Small intestine (tissue), 7 donors: ENCODE data around the gene MTCH1. TPM values are rescaled to one million over a fixed set of nuclear protein-coding genes. Genes with fewer than 3 reads are reported as not detected.

ENCODE experiments used
- DNase-seq, 2 donors: peaks; one replicate each; pipeline versions ENCODE4 v3.0.0 to v3.0.0-alpha.2; 2013
- FAIRE-seq: peaks from 2 replicates; lab custom pipeline; 2012; peaks lifted over from hg19 to GRCh38; lab: Jason Lieb, UNC
- H3K27ac ChIP-seq, 3 donors: one replicate each; pipeline ENCODE4 v1.5.1; 2013; ENCODE audit warnings: low read length in 2 of 3, mild to moderate bottlenecking in 2 of 3, control low read depth in 1 of 3, inconsistent platforms in 1 of 3, low read depth in 1 of 3, moderate library complexity in 1 of 3
- H3K27me3 ChIP-seq, 3 donors: one replicate each; pipeline ENCODE4 v1.6.1; 2013; ENCODE audit warnings: low read length in 3 of 3, inconsistent platforms in 1 of 3; ENCODE audit not compliant: control insufficient read depth in 3 of 3, insufficient read depth in 3 of 3
- H3K36me3 ChIP-seq, 3 donors: one replicate each; pipeline ENCODE4 v1.6.1; 2013; ENCODE audit warnings: low read length in 3 of 3, inconsistent platforms in 1 of 3, low read depth in 1 of 3, mild to moderate bottlenecking in 1 of 3, moderate library complexity in 1 of 3; ENCODE audit not compliant: control insufficient read depth in 3 of 3, insufficient read depth in 2 of 3
- H3K4me1 ChIP-seq, 3 donors: one replicate each; pipeline ENCODE4 v1.6.1; 2013; ENCODE audit warnings: low read length in 2 of 3, inconsistent platforms in 1 of 3, low read depth in 1 of 3, mild to moderate bottlenecking in 1 of 3, moderate library complexity in 1 of 3; ENCODE audit not compliant: control insufficient read depth in 3 of 3, insufficient read depth in 2 of 3
- H3K4me3 ChIP-seq, 3 donors: one replicate each; pipeline ENCODE4 v1.5.1; 2013; ENCODE audit warnings: low read length in 3 of 3, control low read depth in 1 of 3, inconsistent platforms in 1 of 3, low read depth in 1 of 3, mild to moderate bottlenecking in 1 of 3, moderate library complexity in 1 of 3
- H3K9me3 ChIP-seq, 2 donors: one replicate each; pipeline ENCODE4 v1.6.1; 2013; ENCODE audit warnings: low read depth in 1 of 2, low read length in 1 of 2; ENCODE audit not compliant: control insufficient read depth in 2 of 2, insufficient read depth in 1 of 2
- WGBS, 3 donors: extraction: QIAGEN DNeasy Blood & Tissue Kit; methylation state at CpG; one replicate each; pipeline ENCODE4 v1.1.7; 2013; 5-methylcytosine and 5-hydroxymethylcytosine counted together
- polyA plus RNA-seq, 4 donors: library from polyadenylated mRNA; stranded (reverse) in 3 of 4; unstranded in 1 of 4; fragments of 200-250 nt in 3 of 4; fragments of 120-200 nt in 1 of 4; gene quantifications; one replicate each; pipeline versions ENCODE4 v1.2.1 to v1.2.3, GENCODE V29; 2013
- donor health status: healthy with polysubstance abuse.
- donor health status: control.
- donor health status: control.
- donor health status: Bipolar disorder and iron deficiency.
- donor health status: healthy.

Gene MTCH1
- polyA plus RNA-seq, 4 donors: 122 to 134 (median 124) TPM

DNA sequence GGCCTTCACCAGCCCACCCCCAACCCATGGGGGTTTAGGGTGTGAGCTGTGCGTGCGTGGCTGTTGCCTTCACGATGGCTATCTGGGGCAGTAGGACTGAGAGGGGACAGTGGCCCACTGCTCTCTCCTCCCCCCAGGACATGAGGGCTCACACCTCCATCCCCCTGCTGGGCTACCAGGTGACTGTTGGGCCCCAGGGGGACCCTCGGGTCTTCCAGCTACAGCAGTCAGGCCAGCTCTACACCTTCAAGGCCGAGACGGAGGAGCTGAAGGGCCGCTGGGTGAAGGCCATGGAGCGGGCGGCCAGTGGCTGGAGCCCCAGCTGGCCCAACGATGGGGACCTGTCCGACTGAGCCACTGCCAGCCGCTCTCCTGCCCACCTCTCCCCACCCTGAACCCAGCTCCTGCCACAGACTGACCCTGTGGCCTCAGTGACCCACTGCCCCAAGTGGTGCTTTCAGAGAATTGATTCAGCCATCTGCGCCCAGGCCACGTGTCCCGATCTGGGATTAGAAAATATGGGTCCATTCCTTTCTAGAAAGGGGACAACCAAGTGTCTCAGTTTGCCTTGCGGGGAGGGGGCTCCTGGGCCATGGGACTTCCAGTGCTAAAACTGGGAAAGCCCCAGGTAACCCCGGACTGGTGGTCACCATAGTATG, 41.9 kb upstream of the MTCH1 start:
- Histone ChIP-seq H3K9me3 (no peaks in the 10 kb centered on the region), H3K36me3 (no peaks in the 10 kb centered on the region), H3K4me3 (no peak overlapping the region), H3K4me1 (no peaks in the 10 kb centered on the region), H3K27me3 (no peaks in the 10 kb centered on the region), H3K27ac (no peak overlapping the region)
- no peak for FAIRE-seq
- 88 to 93% (median 90%) methylated on average over 14 to 17 of the region's 17 CpGs for WGBS, 3 donors
- no peak for DNase-seq

DNA sequence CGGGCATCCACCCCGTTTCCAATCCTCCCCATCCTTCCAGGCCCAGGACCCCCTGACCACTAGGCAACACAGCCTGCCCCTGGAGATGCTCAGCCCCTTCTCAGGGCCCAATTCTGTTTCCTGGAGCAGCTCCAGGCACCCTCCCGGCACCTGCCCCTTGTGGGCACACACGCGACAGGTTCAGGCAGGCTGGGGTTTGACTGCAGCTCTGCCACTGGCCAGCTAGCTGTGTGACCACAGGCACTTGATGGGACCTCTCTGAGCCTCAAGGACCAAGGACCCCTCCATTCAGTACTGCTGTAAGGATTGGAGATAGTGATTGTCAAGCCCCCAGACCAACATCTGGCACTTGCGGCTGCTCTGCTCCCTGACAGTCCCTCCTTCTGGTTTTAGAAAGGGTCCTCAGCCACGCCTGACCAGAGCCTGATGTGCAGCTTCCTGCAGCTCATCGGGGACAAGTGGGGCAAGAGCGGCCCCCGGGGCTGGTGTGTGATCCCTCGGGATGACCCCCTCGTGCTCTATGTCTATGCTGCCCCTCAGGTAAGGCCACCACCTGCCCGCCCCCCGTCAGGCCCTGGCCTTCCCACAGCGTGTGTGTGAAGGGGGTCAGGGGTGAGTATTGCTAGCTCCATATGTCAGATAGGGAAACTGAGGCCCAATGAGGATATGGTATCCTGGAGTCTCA, 41.2 kb upstream of the MTCH1 start:
- no peaks in the 10 kb centered on the region for H3K27me3 ChIP-seq
- FAIRE-seq: no peak
- no peaks in the 10 kb centered on the region for H3K9me3 ChIP-seq
- H3K4me3 ChIP-seq: no peak overlapping the region
- no peaks in the 10 kb centered on the region for H3K4me1 ChIP-seq
- no peak overlapping the region for H3K27ac ChIP-seq
- WGBS, 3 donors: 71 to 86% (median 81%) methylated on average over 15 of the region's 15 CpGs
- DNase-seq: no peak
- H3K36me3 ChIP-seq: no peaks in the 10 kb centered on the region

DNA sequence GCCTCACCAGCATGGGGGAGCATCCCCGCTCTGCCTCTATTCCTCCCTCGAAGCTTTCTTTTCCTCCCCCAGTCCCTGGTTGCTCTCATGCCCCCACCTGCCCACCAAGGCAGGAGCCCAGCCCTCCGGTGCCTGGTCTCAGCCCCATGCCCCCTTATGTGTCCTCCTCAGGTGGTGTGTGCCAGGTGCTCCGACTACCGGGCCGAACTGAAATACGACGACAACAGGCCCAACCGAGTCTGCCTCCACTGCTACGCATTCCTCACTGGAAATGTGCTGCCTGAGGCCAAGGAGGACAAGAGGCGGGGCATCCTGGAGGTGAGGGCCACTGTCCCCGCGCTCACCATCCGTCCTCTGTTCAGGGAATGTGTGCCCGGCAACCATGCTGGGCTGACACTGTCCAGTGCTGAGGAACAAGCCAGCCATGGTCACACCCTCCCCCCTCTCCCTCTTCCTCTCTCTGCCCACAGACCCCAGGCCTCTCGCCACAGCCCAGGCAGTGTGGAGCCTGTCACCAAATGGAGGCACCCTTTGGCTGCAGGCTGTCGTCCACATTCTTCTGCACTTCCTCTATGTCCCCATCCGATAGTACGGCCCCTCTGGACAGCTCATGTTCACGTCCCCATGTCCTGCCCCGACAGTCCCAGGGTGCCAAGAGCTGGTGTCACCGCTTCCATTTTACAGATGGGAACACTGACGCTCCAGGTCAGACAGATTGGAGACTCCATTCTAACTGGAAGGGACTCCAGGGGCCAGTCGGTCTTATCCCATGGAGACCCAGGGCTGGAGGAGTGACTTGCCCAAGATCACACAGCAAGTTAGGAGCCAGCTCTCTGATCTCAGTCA, 39.8 kb upstream of the MTCH1 start:
- Histone ChIP-seq H3K4me3 (no peak overlapping the region), H3K27ac (no peak overlapping the region), H3K9me3 (no peaks in the 10 kb centered on the region), H3K4me1 (no peaks in the 10 kb centered on the region), H3K27me3 (no peaks in the 10 kb centered on the region), H3K36me3 (no peaks in the 10 kb centered on the region)
- FAIRE-seq (no peak), DNase-seq (no peak)
- 89 to 92% (median 92%) methylated on average over 24 of the region's 24 CpGs for WGBS, 3 donors

DNA sequence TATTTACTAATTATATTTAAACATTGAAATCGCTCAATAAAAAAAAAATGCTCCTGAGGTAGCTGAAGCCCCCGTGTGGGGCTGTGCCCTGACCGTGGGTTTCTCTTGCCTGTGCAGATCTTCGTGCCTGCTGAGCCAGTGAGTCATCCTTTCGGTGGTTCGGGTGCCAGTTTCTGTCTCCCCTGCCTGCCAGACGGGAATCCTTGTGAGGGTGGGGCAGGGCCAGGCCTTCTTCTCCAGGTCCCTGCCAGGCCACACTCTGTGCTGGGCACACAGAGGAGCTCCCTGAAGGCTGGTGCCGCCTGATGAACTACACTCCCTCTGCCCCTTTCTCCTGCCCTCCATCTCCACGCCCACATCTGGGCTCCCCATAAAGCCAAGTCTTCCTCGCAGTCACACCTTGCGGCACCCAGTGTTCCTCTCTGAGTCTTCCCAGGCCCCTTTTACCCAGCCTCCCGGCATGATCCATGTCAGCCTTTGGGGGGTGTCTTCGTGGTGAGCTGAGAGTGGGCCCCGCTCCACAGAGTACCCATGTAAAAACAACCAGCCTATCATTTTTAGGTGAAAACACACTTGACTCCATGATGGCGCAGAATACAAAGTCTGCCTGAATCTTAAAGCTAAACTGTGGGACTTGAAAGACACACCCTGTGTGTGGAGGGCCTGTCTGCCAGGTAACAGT, 38.8 kb upstream of the MTCH1 start:
- FAIRE-seq (no peak), DNase-seq (peak in 1 of 2 donors; percentile 60)
- H3K27ac ChIP-seq: no peak overlapping the region
- no peaks in the 10 kb centered on the region for H3K36me3 ChIP-seq
- no peak overlapping the region for H3K4me3 ChIP-seq
- 51 to 70% (median 55%) methylated on average over 15 of the region's 15 CpGs for WGBS, 3 donors
- no peaks in the 10 kb centered on the region for H3K9me3 ChIP-seq
- no peaks in the 10 kb centered on the region for H3K4me1 ChIP-seq
- no peaks in the 10 kb centered on the region for H3K27me3 ChIP-seq

DNA sequence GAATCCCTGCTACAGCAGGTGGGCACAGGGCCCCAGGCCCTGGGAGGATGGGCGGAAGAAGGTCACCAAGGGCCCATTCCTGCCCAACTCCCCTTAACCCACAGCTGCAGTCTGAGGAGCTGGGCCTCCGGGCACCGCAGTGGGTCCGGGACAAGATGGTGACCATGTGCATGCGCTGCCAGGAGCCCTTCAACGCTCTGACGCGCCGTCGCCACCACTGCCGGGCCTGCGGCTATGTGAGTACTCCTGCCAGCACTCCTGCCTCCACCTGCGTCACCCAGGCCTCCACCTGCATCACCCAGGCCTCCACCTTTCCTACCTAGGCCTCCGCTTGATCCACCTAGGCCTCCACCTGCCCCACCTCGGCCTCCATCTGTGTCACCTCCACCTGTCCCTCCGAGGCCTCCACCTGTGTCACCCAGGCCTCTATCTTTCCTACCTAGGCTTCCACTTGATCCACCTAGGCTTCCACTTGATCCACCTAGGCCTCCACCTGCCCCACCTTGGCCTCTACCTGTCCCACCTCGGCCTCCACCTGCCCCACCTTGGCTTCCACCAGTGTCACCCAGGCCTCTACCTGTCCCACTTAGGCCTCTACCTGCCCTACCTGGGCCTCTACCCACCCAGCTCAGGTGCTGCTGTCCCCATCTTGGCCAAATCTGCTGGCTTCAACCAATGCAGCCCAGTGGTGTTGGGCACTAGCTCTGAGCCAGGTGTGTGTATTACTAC, 36.3 kb upstream of the MTCH1 start:
- H3K4me1 ChIP-seq: no peaks in the 10 kb centered on the region
- no peak for DNase-seq
- H3K9me3 ChIP-seq: no peaks in the 10 kb centered on the region
- H3K27me3 ChIP-seq: no peaks in the 10 kb centered on the region
- no peak for FAIRE-seq
- no peak overlapping the region for H3K27ac ChIP-seq
- WGBS, 3 donors: 95 to 98% (median 97%) methylated on average over 15 to 17 of the region's 17 CpGs
- H3K4me3 ChIP-seq: no peak overlapping the region
- H3K36me3 ChIP-seq: peaks cover 0 to 6% (median 0%) of the 10 kb centered on the region in 3 donors

DNA sequence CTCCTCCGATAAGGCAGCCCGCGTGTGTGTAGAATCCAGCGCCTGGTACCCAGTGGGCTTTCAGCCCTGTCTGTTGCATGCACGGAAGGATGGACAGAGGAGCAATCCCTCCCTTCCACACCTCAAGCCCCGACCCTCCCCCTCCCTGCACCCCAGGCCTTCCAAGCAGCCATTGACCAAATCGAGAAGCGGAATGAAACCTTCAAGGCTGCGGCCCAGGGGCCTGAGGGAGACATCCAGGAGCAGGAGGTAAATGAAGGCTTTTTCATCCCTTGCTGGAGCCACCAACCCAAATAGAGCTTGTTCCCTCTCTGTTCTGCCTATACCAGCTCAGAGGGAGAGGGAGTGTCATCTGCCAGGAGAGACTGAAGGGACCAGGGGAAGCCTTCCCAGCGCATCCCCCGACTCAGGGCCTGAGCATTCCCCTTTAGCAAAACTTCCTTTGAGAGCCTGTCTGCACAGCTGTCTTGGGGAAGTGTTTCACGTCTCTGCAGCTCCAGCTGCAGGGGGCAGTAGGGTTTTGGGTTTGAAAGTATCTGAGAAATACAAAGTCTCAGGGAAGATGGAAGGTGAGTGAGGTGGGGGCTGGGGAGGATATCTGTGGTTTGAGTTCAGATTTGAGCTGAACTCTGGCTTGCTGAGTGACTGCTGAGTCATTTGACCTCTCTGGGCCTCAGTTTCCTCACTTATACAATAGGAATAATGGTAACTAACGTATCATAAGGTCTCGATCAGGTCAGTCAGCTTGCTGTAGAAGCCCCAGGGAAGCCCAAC, 35.5 kb upstream of the MTCH1 start:
- FAIRE-seq: no peak
- peaks cover 0 to 6% (median 0%) of the 10 kb centered on the region in 3 donors for H3K36me3 ChIP-seq
- H3K27ac ChIP-seq: no peak overlapping the region
- no peaks in the 10 kb centered on the region for H3K27me3 ChIP-seq
- H3K9me3 ChIP-seq: no peaks in the 10 kb centered on the region
- H3K4me1 ChIP-seq: no peaks in the 10 kb centered on the region
- no peak overlapping the region for H3K4me3 ChIP-seq
- WGBS, 3 donors: 71 to 82% (median 73%) methylated on average over 14 of the region's 14 CpGs
- peak; percentile 36 to 43 for DNase-seq

DNA sequence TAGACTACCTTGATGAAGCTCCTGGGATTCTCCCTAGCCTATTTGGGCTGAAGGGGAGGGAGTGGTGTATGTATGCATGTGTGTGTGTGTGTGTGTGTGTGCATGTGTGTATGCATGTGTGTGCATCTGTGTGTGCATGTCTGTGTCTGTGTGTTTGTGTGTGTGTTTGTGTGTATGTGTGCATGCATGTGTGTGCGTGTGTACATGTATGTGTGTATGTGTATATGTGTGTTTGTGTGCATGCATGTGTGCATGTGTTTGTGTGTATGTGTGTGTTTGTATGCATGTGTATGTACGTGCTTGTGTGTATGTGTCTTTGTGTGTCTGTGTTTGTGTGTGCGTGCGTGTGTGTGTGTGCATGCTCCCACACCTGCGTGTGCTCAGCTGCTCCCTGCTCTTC, 34.8 kb upstream of the MTCH1 start:
- Histone ChIP-seq H3K36me3 (peaks cover 0 to 6% (median 0%) of the 10 kb centered on the region in 3 donors), H3K27ac (no peak overlapping the region), H3K9me3 (no peaks in the 10 kb centered on the region), H3K27me3 (no peaks in the 10 kb centered on the region), H3K4me3 (no peak overlapping the region), H3K4me1 (no peaks in the 10 kb centered on the region)
- 64 to 89% (median 80%) methylated on average over 5 of the region's 5 CpGs for WGBS, 3 donors
- FAIRE-seq (no peak), DNase-seq (no peak)
